IPS-NIHi7 (cell line): ENCODE data around the gene PLD4.
"Not testable (repeated sequence)": the region's sequence is repeated elsewhere in the genome, so short reads cannot be mapped to it uniquely, and the experiment has no call there.

Experiments used
- DNase-seq: peaks from one replicate; pipeline ENCODE4 v3.0.0; 2012; ENCODE audit warnings: mixed read lengths; ENCODE audit errors: extremely low spot score

PLD4 gene

GRCh38 chr14:104899781-104900180 is 24.9 kb upstream of the PLD4 start:
- DNase-seq = no peak

GRCh38 chr14:104900639-104901512 is 23.8 kb upstream of the PLD4 start:
- no peak for DNase-seq

- DNase-seq = no peak
Measured at GRCh38 chr14:104903990-104904389, 20.7 kb upstream of the PLD4 start.

- not testable (repeated sequence) for DNase-seq
Measured at GRCh38 chr14:104904650-104905578, 19.8 kb upstream of the PLD4 start.

- not testable (repeated sequence) for DNase-seq
Measured at GRCh38 chr14:104905579-104905933, 19.1 kb upstream of the PLD4 start.

GRCh38 chr14:104908303-104908702 is 16.4 kb upstream of the PLD4 start:
- no peak for DNase-seq

- no peak for DNase-seq
Measured at GRCh38 chr14:104912053-104912452, 12.6 kb upstream of the PLD4 start.

- DNase-seq = no peak
Measured at GRCh38 chr14:104913435-104913834, 11.2 kb upstream of the PLD4 start.

GRCh38 chr14:104917116-104917515 is 7.6 kb upstream of the PLD4 start:
- DNase-seq = no peak

GRCh38 chr14:104917993-104918392 is 6.7 kb upstream of the PLD4 start:
- DNase-seq = no peak

GRCh38 chr14:104919152-104919992 is 5.3 kb upstream of the PLD4 start:
- not testable (repeated sequence) for DNase-seq

- DNase-seq = no peak
Measured at GRCh38 chr14:104919993-104920315, 4.7 kb upstream of the PLD4 start.

- no peak for DNase-seq
Measured at GRCh38 chr14:104923640-104924420, 849 bp upstream of the PLD4 start.

GRCh38 chr14:104925214-104925854 is 655 bp downstream of the PLD4 start:
- DNase-seq = no peak

- peak; percentile 20 for DNase-seq
Measured at GRCh38 chr14:104925855-104926609, 1.4 kb downstream of the PLD4 start.

- peak; percentile 20 for DNase-seq
Measured at GRCh38 chr14:104926619-104927431, 2.1 kb downstream of the PLD4 start.

- peak; percentile 9 for DNase-seq
Measured at GRCh38 chr14:104927432-104927816, 2.7 kb downstream of the PLD4 start.

GRCh38 chr14:104927901-104928300 is 3.2 kb downstream of the PLD4 start:
- DNase-seq = peak; percentile 12
